Upper lobe of left lung (tissue), 4 donors: ENCODE results near the gene ZNF593.

Experiments used
- CTCF ChIP-seq, 6 experiments: fragments of 450-650 bp in 4 of 6; fragments of 200-600 bp in 2 of 6; sonication (generic) in 2 of 6; IDR thresholded peaks; one replicate each; pipeline ENCODE4 v1.5.1; 2016 to 2019; ENCODE audit warnings: antibody characterized with exemption in 6 of 6
- EP300 ChIP-seq, 4 donors: sonication (generic); formaldehyde crosslinking; IDR thresholded peaks; one replicate each; pipeline ENCODE4 v1.5.1; 2017; ENCODE audit warnings: antibody characterized with exemption in 4 of 4, control low read depth in 2 of 4
- POLR2A ChIP-seq, 4 donors: fragments of 450-650 bp; IDR thresholded peaks; one replicate each; pipeline ENCODE4 v1.5.1; 2016 to 2017; ENCODE audit warnings: antibody characterized with exemption in 4 of 4, mild to moderate bottlenecking in 2 of 4

- TF ChIP-seq CTCF (IDR thresholded peaks at IDR 0.05) (no peak), EP300 (IDR thresholded peaks at IDR 0.05) (no peak), POLR2A (IDR thresholded peaks at IDR 0.05) (no peak)
Measured at GRCh38 chr1:26189331-26189730, 19.6 kb downstream of the ZNF593 start.
